ENCODE measurements around the gene RAP2A.

The RAP2A gene

GRCh38 chr13:97468331-97468730 lies 34.4 kb downstream of the RAP2A start:
- no peak for TF ChIP-seq JUND (IDR thresholded peaks at IDR 0.05; ENCODE audit: low read depth)
- in situ Hi-C loops (cut with HindIII; ENCODE audit: low pct_unique_long_range_greater_than_20kb, low sequenced_read_pairs): no loop called here
- no peak for DNase-seq (ENCODE audit: low read depth in 1 of 2, low spot score in 1 of 2)

GRCh38 chr13:97471711-97472110 lies 37.7 kb downstream of the RAP2A start:
- TF ChIP-seq JUND (IDR thresholded peaks at IDR 0.05; ENCODE audit: low read depth): no peak
- in situ Hi-C loops (cut with HindIII; ENCODE audit: low pct_unique_long_range_greater_than_20kb, low sequenced_read_pairs): no loop called here
- no peak for DNase-seq (ENCODE audit: low read depth in 1 of 2, low spot score in 1 of 2)

GRCh38 chr13:97474349-97474980 lies 40.5 kb downstream of the RAP2A start:
- in situ Hi-C loops (cut with HindIII; ENCODE audit: low pct_unique_long_range_greater_than_20kb, low sequenced_read_pairs): no loop called here
- DNase-seq (ENCODE audit: low read depth in 1 of 2, low spot score in 1 of 2): no peak
- no peak for TF ChIP-seq JUND (IDR thresholded peaks at IDR 0.05; ENCODE audit: low read depth)

- TF ChIP-seq JUND (IDR thresholded peaks at IDR 0.05; ENCODE audit: low read depth): no peak
- in situ Hi-C loops (cut with HindIII; ENCODE audit: low pct_unique_long_range_greater_than_20kb, low sequenced_read_pairs): no loop called here
- no peak for DNase-seq (ENCODE audit: low read depth in 1 of 2, low spot score in 1 of 2)
These were observed 41.0 kb downstream of the RAP2A start for GRCh38 chr13:97475011-97475410.

- no peak for TF ChIP-seq JUND (IDR thresholded peaks at IDR 0.05; ENCODE audit: low read depth)
- DNase-seq (ENCODE audit: low read depth in 1 of 2, low spot score in 1 of 2): no peak
- in situ Hi-C loops (cut with HindIII; ENCODE audit: low pct_unique_long_range_greater_than_20kb, low sequenced_read_pairs): no loop called here
These were observed 43.9 kb downstream of the RAP2A start for GRCh38 chr13:97477844-97478243.

- DNase-seq (ENCODE audit: low read depth in 1 of 2, low spot score in 1 of 2): no peak
- TF ChIP-seq JUND (IDR thresholded peaks at IDR 0.05; ENCODE audit: low read depth): no peak
- in situ Hi-C loops (cut with HindIII; ENCODE audit: low pct_unique_long_range_greater_than_20kb, low sequenced_read_pairs): no loop called here
These were observed 44.3 kb downstream of the RAP2A start for GRCh38 chr13:97478247-97478646.

GRCh38 chr13:97483465-97483864 lies 49.5 kb downstream of the RAP2A start:
- no peak for DNase-seq (ENCODE audit: low read depth in 1 of 2, low spot score in 1 of 2)
- in situ Hi-C loops (cut with HindIII; ENCODE audit: low pct_unique_long_range_greater_than_20kb, low sequenced_read_pairs): no loop called here
- TF ChIP-seq JUND (IDR thresholded peaks at IDR 0.05; ENCODE audit: low read depth): no peak

- TF ChIP-seq JUND (IDR thresholded peaks at IDR 0.05; ENCODE audit: low read depth): no peak
- in situ Hi-C loops (cut with HindIII; ENCODE audit: low pct_unique_long_range_greater_than_20kb, low sequenced_read_pairs): no loop called here
- DNase-seq (ENCODE audit: low read depth in 1 of 2, low spot score in 1 of 2): no peak
These were observed 50.3 kb downstream of the RAP2A start for GRCh38 chr13:97484301-97484700.

- in situ Hi-C loops (cut with HindIII; ENCODE audit: low pct_unique_long_range_greater_than_20kb, low sequenced_read_pairs): no loop called here
- no peak for DNase-seq (ENCODE audit: low read depth in 1 of 2, low spot score in 1 of 2)
- no peak for TF ChIP-seq JUND (IDR thresholded peaks at IDR 0.05; ENCODE audit: low read depth)
These were observed 51.4 kb downstream of the RAP2A start for GRCh38 chr13:97485320-97485719.

GRCh38 chr13:97490702-97491307 lies 56.8 kb downstream of the RAP2A start:
- TF ChIP-seq JUND (IDR thresholded peaks at IDR 0.05; ENCODE audit: low read depth): no peak
- no peak for DNase-seq (ENCODE audit: low read depth in 1 of 2, low spot score in 1 of 2)
- in situ Hi-C loops (cut with HindIII; ENCODE audit: low pct_unique_long_range_greater_than_20kb, low sequenced_read_pairs): no loop called here

- DNase-seq (ENCODE audit: low read depth in 1 of 2, low spot score in 1 of 2): peak in 1 of 2 experiments; percentile 41
- TF ChIP-seq JUND (IDR thresholded peaks at IDR 0.05; ENCODE audit: low read depth): no peak
- in situ Hi-C loops (cut with HindIII; ENCODE audit: low pct_unique_long_range_greater_than_20kb, low sequenced_read_pairs): no loop called here
These were observed 57.5 kb downstream of the RAP2A start for GRCh38 chr13:97491452-97491851.

- TF ChIP-seq JUND (IDR thresholded peaks at IDR 0.05; ENCODE audit: low read depth): no peak
- in situ Hi-C loops (cut with HindIII; ENCODE audit: low pct_unique_long_range_greater_than_20kb, low sequenced_read_pairs): no loop called here
- DNase-seq (ENCODE audit: low read depth in 1 of 2, low spot score in 1 of 2): no peak
These were observed 58.3 kb downstream of the RAP2A start for GRCh38 chr13:97492257-97492656.

GRCh38 chr13:97492684-97493371 lies 58.9 kb downstream of the RAP2A start:
- in situ Hi-C loops (cut with HindIII; ENCODE audit: low pct_unique_long_range_greater_than_20kb, low sequenced_read_pairs): no loop called here
- DNase-seq (ENCODE audit: low read depth in 1 of 2, low spot score in 1 of 2): peak in 1 of 2 experiments; percentile 27
- TF ChIP-seq JUND (IDR thresholded peaks at IDR 0.05; ENCODE audit: low read depth): no peak
